OCI-M1 (cell line): ENCODE results near the gene PTPN7.
A peak's percentile ranks its signal among the peaks of the same experiment; 100 is the strongest.
"Not testable (repeated sequence)": the region's sequence is repeated elsewhere in the genome, so short reads cannot be mapped to it uniquely, and the experiment has no call there.

Experiments used
- DNase-seq: peaks from one replicate; lab custom pipeline; 2025; lab: John Stamatoyannopoulos, UW

PTPN7 gene

DNA sequence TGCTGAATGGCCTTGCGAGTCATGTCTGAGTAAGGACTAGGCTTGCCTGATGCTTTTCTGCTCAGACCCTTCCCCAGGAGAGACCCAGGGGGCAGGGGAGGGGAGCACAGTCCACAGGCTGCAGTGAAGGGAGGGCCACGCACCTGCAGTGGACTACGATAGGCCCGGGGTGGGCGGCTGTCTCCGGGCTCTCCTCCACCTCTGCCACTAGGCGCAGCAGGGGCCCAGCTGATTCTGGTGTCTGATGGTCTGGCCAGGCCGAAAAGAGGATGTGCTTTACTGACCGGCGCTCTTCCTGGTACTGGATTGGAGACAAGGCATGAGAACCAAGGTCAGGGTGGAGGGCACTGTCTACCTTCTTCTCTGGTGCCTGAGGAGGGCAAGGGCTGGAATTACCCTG, 8.0 kb downstream of the PTPN7 start:
- no peak for DNase-seq

DNA sequence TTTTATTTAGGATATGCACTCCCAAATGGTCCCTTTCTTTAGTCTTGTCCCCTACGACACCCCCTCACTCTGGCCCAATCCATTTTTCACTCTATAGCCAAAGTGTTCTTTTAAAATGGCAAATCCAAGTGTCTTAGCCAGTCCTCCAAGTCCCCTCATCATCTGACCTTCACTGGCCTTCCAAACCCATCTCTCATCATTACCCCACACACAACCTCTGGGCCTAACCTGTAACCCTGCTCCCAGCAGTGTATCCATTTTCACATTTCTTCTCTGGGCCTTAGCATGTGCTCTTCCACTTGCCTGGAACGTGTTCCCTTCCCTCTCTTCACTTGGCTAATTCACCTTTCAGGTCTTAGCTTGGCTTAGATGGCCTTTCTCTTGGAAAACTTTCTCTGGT, 9.4 kb downstream of the PTPN7 start:
- no peak for DNase-seq

DNA sequence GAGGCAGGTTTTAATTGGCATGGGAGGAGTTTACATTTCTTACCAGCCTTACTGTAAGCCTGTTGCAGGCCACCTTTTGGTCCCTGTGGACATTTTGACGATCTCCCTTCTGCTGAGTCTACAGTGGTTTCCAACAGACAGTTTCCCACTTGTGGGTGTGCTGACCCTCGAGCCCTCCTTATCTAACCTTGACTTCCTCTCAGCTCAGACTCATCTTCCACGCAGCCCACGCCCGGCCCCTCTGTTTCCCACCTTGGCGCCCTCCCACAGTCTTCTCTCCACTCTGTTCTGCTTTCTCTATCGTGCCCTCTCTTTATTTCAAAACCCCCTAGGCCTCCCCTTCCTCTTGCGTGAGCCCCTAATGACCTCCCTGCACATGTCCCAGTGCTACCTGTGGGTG, 9.8 kb downstream of the PTPN7 start:
- no peak for DNase-seq

DNA sequence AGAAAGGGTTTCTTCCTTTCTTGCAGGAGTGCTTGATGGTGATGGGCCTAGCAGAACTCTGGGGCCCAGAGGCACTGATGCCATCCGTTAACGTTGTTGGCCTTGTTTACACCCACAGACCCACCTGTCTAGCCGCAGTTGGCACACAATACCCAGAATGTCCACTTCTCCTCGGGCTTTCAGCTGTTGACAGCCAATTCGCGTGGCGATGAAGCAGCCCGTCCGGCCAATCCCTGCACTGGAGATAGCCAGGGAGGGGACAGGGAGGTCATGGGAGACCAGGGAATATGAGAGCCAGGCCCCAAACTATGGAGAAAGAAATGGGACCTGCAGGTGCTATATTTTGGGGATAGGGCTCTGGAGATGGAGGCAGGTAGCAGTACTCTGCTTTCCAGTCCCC, 10.2 kb downstream of the PTPN7 start:
- no peak for DNase-seq

DNA sequence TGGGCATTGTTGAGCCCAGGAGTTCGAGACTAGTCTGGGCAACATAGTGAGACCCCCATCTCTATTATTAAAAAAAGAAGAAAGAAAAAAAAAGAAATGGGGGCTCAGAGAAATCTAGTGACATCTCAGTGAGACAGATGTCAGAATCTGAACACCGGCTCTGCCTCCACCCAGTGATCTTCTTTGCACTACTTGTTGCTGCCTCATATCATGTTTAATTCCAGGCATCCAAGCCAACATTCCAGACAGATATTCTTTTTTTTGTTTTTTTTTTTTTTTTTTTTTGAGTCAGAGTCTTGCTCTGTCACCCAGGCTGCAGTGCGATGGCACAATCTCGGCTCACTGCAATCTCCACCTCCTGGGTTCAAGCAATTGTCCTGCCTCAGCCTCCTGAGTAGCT, 10.8 kb downstream of the PTPN7 start:
- DNase-seq, result no peak

DNA sequence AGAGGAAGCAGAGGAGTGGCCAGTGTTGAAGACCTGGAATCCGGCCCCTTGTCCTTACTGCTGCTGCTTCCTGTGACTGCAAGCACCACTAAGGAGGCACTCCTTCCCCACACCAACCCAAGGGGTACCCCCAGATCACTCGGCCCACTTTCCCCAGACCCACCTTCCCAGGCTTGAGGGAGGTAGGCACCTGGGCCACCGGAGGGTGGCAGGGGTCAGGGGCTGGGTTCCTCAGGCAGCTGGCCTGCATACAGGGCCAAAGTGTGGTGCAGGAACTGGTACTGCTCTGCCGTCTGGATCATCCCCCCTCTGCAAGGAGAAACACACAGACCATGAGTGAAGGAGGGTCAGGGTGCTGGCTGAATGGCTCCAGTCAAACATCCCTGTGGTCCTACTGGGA, 12.0 kb downstream of the PTPN7 start:
- DNase-seq, result no peak

DNA sequence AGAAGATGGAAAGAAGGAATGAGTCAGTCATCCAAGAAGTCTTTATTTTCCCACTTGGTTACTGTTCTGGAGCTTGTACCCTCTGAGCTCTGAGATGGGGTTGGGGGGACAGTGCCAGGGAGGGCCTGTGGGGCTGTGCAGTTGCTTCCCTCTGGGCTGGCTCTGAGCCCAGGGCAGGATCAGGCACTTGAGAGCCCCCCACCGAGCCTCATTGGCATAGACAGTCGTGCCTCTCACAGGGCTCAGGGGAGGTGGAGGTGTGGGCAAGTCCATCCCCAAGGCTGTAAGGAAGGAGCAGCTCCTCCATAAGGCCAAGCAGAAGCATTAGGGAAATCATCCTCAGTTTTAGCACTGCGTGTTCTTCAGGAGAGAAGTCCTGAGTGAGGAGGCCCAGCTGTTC, 13.4 kb downstream of the PTPN7 start:
- no peak for DNase-seq

DNA sequence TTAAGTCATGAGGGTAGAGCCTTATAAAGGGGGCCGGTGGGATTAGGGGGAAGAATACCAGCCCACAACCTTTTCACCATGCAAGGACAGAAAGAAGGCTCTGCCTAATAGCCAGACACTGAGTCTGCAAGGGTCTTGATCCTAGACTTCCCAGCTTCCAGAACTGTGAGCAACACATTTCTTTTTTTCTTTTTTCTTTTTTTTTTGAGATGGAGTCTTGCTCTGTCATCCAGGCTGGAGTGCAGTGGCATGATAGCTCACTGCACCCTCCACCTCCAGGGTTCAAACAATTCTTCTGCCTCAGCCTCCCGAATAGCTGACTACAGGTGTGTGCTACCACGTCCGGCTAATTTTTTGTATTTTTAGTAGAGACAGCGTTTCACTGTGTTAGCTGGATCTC, 14.1 kb downstream of the PTPN7 start:
- DNase-seq, result no peak

DNA sequence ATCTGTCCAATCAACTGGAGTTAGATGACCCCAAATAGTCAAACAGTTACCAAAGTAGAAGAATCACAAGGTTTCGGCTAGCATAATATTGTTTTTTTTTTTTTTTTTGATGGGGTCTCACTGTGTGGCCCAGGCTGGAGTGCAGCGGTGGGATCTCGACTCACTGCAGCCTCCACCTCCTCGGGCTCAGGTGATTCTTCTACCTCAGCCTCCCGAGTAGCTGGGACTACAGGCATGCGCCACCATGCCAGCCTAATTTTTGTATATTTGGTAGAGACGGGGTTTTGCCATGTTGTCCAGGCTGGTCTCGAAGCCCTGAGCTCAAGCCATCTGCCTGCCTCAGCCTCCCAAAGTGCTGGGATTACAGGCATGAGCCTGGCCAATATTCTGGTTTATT, 14.7 kb downstream of the PTPN7 start:
- DNase-seq, result not testable (repeated sequence)

DNA sequence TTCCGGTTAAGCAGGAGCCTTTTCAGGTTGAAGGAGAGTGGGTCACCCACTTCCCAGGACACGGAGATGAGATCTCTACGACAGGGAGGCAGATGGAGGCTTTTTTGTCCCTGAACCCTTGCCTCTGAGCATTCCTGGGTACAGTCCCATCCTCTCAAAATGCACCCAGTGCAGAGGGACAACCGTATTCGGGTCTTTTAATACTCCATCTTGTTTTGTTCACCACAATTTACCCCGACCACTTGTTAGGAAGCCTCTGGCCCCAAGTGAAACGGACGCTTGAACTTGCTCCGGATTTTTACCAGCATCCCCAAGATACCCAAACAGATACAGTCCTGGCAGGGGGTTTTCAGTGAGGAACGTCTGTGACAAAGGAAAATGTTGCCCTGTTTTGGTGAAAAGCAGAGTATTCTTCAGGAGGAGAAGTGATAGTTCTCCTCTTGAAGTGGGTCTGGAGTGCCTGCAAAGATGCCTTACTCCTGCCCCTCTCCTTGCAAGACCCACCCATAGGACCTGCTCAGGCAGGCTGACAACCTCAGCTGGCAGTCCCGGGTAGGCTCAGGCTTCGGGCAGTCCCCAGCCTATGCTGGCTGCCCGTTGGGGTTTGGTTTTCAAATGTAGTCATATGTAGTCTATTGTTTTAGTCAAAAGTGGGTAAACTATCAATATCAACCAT, 15.2 kb downstream of the PTPN7 start:
- peak; percentile 62 for DNase-seq

DNA sequence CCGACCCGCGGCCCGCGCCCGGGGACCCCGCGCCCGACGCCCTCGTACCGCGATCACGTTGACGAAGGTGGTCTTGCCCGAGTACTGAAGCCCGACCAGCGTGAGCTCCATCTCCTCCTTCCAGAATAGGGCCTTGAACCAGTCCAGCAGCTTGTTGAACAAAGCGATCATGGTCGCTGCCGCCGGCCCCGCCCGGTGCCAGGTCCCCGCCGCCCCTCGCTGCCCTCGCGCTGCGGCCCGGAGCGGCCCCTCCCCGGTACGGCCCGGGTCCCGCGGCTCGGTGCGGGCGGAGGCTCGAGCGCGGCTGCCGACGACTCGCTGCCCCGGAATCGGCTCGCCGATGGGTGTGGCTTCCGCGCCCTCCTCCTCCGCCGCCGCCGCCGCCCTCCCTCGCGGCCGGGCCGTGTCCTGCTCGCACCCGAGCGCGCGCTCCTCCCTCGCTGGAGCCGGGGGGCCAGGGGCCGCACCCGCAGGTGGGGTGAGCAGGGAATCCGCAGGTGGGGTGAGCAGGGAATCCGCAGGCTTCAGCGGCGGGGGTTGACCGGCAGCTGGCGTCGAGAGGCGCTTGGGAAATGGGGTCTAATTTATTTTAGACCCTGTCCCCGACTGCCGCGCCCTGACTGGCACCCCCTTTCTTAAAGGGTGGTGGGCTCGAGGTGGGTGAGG, 15.9 kb downstream of the PTPN7 start, which contains the start of gene ARL8A:
TSS of gene ARL8A (minus strand) at position 336 of the 666 bp plus-strand sequence. CDS start at position 171, 165 bp downstream.
- DNase-seq, result peak; percentile 67

DNA sequence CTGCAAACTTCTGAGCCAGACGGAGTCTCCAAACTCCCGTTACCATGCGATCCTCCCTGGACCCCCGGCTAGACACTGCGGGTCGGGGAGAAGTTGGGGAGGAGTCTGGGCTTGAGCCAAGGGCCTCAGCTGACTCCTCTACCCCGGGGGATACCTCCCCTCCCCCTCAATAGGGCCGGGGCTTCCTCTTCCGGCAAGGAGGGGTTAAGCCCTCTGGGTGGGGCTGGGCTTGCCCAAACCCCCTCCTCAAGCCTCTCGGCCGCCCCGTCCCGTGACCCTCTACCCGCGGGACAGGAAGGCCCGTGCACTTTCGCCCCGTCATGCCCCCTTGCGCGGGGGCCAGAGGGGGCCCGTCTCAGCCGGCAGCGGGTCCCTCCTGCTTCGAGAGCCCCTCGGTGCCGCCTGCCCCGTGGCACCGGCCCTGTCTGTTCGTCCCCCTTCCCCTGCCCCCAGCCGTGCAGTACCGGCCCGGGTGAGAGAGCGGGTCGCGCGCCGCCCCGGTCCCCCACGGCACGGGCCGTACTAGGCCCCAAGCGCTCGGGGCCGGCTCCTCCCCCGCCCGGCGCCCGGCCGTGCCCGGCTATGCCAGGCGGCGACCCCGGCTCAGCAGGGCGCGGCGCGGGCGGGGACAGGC, 16.5 kb downstream of the PTPN7 start:
- peak; percentile 89 for DNase-seq

DNA sequence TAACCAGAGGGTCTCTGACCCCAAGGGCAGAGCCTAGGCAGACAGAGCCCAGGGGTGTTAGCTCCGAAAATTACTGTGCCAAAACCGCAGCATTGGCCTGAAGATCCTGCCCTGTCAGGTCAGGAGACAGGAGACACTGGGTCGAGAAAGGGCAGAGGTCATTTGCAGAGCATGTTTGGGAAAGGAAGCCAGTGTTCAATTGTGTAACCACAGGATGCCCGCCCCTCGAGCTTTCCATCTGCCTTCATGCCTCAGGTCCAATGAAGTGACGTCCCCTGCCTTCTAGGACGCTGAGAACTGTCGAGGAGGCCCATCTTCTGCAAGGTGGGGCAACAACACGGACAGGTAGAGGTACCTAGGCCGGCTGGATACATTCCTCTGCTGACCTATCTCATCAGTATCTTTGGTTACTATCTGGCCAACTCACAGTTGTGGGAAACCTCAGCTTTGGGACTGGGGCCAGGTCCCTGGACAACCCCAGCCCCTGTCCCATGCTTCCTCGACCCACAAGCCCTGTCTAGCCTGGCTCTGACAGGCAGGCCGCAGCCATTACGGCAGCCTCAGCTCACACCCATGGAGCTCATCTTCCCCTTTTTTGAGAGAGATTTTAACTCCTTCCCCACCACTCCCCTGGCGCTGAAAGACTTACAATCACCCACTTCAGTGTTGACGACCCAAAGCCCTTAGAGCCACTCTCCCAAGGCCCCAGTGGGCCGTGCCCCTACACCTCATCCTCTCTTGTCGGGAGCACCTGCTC, 17.2 kb downstream of the PTPN7 start:
- DNase-seq, result peak; percentile 89

DNA sequence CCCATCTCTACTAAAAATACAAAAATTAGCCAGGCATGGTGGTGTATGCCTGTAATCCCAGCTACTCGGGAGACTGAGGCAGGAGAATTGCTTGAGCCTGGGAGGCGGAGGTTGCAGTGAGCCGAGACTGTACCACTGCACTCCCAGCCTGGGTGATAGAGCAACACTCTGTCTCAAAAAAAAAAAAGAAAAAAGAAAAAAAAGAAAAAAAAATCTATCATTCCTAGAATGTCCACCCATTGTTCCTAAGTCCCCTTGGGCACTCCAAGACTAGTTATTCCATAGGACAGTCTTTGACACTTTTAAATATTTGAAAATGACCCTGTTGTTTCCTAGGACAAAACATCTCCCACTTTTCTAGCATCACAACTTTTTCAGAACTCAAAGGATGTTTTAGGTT, 18.9 kb downstream of the PTPN7 start:
- DNase-seq, result not testable (repeated sequence)

DNA sequence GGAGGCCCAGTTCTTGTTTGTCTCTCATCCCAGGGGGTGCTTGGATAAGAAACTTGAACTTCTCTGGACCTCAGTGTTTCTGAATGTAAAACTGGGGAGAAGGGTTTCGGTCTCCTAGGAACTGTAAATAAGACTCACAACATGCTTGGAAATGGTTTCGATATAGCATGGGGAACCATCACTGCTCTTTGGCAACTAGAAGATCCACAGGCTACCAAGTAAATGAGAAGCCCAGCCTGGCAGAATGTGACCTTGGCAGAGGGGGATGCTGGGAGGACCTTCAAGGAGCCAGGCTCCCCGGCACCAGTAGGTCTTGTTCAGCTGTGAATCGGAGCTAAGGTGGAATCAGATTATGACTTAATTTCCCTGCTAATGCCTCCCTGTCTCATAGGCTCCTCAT, 19.6 kb downstream of the PTPN7 start:
- no peak for DNase-seq

DNA sequence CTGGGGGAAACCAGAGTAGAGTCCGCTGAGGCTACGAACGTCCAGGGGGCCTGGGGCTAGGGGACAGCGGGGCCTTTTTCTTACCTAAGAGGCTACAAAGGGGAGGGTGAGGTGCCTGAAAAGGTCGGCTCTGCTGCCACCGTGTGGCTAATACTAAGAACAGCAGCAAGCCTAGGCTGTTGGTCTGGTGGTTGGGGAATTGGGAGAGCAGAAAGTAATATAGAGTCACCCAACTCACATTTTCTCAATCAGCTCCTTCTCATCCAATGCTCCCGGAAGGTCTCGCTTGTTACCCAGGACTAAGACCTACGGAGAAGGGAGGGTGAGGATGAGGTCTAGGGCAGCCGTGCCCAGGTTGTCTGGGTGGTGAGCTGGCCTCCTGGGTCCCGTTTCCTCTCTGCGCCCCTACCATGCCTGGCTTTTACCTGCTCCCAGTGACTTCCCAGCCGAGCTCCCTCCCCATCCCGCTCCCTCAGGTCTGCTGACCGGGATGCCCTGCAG, 25.1 kb downstream of the PTPN7 start:
- DNase-seq, result peak; percentile 81

DNA sequence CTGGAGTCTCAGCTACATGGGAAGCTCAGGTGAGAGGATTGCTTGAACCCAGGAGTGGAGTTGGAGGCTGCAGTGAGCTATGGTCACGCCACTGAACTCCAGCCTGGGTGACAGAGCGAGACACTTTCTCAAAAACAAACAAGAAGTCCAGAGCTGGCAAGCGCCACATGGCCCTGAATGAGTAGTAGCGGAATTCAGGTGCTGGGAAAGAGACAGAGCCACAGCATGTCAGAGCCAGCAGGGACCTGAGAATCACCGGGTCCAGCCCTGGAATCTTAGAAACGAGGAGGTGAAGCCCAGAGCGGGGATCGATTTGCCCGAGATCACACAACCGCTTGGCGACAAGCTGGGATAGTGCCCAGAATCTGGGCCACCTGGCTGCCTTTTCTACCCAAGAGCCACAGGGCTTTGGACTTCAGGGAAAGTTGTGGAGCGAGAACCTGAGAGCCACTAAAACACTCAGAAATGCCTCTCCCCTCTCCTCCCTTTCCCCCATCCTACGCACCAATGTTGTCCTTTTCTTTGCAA, 25.7 kb downstream of the PTPN7 start:
- DNase-seq, result no peak

DNA sequence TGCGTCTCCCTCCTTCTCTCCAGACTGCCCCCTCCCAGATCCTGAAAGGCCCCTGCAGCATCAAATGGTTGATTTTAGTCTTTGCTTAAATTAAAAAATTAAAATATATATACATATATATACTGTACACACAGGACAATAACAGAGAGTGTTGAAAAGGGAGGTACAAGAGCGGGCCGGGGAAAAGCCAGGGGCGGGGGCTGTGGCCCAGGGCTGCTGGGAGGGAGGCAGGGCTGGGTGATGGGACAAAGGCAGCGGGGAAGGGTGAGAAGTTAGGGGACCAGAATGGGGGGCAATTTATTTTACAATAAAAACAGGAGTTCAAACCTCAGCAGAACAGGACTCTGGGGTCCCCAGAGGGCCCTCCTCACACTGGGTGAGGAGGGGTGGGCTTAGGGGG, 26.4 kb downstream of the PTPN7 start:
- DNase-seq, result no peak

DNA sequence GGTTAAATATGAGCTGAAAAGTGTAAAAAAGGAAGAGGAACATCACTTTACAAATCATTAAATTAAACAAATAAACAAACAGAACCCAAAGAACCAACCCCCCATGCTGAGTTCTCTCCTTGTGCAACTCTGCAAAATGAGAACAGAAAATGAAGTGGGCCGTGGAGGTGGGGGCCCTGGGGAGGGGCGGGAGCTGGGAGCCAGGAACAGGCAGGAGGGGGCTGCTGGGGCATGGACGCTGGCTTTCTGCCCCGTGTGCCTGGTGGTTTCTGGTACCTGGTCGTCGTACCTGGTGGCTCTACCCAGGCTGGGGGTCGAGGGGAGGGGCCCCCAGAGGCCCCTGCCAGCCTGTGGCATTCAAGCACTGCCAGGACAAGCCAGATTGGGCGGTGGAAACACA, 26.9 kb downstream of the PTPN7 start:
- DNase-seq, result no peak

DNA sequence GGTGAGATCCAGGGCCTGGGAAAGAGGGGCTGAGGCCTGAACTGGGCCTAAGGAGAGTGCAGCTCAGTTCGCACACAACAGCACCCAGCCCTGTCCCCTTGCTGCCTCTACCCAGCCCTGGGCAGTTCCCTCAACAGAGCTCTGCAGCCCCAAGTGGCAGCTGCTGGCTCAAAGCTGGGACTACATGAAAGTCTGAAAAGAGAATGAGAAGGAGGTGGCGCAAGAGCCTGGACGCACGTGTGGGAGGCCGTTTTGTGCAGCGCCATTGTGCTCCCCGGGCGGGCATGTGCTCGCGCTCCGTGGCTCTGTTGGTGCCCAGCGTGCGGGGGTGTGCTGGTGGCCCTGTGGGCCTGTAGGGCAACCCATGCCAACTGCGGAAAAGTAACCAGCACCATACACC, 27.4 kb downstream of the PTPN7 start:
- DNase-seq, result no peak

DNA sequence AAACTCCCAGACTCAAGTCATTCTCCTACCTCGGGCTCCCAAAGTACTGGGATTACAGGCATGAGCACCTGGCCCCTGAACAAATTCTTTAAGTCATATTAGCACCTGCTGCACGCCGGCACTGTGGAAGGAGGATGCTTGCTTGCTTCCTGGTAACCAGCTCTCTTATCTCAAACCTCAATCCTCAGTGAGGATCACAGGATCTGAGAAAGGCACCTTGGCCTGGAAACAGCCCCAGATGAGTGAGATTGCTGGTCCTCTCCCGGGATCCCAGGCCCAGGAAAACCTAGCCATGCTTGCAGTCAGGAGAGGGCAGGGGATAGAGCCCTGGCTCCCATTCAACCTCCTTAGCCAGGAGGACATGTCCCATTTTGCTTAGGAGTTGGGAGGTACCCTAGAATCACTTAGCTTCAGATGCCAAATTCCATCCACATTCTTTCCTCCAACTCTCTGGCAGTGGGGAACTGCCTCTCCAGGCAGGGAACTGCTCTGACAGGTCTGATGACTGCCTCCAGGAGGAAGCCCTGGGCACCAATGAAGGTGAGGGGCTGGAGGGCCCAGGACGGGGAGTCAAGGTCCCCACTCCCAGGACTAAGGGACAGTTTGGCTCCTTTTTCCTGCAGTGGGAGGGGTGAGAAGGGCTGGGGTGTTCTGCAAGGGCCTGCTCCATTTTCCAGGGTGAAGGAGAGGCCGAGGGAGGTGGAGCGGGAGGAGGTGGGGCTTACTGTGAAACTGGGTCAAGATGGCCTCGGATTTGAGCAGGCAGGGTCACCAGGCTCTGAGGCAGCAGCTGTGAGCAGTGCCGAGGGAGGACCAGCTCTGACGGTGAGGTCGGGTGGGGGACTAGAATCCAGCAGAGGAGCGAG, 28.2 kb downstream of the PTPN7 start:
- no peak for DNase-seq
